ENCODE measurements around the gene PAIP2. TPM values are rescaled to one million over a fixed set of nuclear protein-coding genes. Genes with fewer than 3 reads are reported as not detected.

The PAIP2 gene
- 10 to 100 TPM; 28.0 to 47.5 TPM for total RNA-seq
- long read RNA-seq, transcript PAIP2-206 (3 exons, 815 nt) = minor isoform, 8 of 75 reads
- long read RNA-seq, transcript PAIP2-201 (4 exons, 1,459 nt) = major isoform, 63 of 75 reads
- long read RNA-seq, partial matches to known transcripts = 0 of 75 reads
- long read RNA-seq, other reads (novel, unspliced or antisense) = 4 of 75 reads

- intact Hi-C loops (cut with DNase I, micrococcal nuclease) = no loop called here
- ATAC-seq (peak; percentile 94), DNase-seq (peak; percentile 97 to 98)
Observed at GRCh38 chr5:139341689-139342422, at the start of gene PAIP2. PAIP2 (plus strand) TSS chr5:139341854; CDS start chr5:139363785, 21,931 bp downstream.

GRCh38 chr5:139293202-139293506, 48.5 kb upstream of the PAIP2 start:
- DNase-seq (no peak), ATAC-seq (no peak)
- intact Hi-C loops (cut with DNase I, micrococcal nuclease) = no loop called here

- intact Hi-C loops (cut with DNase I, micrococcal nuclease) = no loop called here
- DNase-seq (peak; percentile 96 to 97), ATAC-seq (peak; percentile 93)
Observed at GRCh38 chr5:139293507-139294373, 47.9 kb upstream of the PAIP2 start, which contains the start of gene MATR3. MATR3 (plus strand) TSS chr5:139293740; CDS start chr5:139307416, 13,676 bp downstream.

- ATAC-seq = peak; percentile 51
- intact Hi-C loops (cut with DNase I, micrococcal nuclease) = no loop called here
- DNase-seq = peak; percentile 78 to 85
Observed at GRCh38 chr5:139294374-139295165, 47.1 kb upstream of the PAIP2 start.

- ATAC-seq (no peak), DNase-seq (no peak)
- intact Hi-C loops (cut with DNase I, micrococcal nuclease) = no loop called here
Observed at GRCh38 chr5:139295346-139296057, 46.2 kb upstream of the PAIP2 start.

GRCh38 chr5:139296198-139296597, 45.5 kb upstream of the PAIP2 start:
- DNase-seq (no peak), ATAC-seq (no peak)
- intact Hi-C loops (cut with DNase I, micrococcal nuclease) = no loop called here

- intact Hi-C loops (cut with DNase I, micrococcal nuclease) = no loop called here
- ATAC-seq (no peak), DNase-seq (no peak)
Observed at GRCh38 chr5:139296862-139297326, 44.8 kb upstream of the PAIP2 start.

GRCh38 chr5:139297439-139298133, 44.1 kb upstream of the PAIP2 start:
- DNase-seq = no peak
- intact Hi-C loops (cut with DNase I, micrococcal nuclease) = no loop called here
- ATAC-seq = no peak

- intact Hi-C loops (cut with DNase I, micrococcal nuclease) = no loop called here
- no peak for ATAC-seq
- DNase-seq = no peak
Observed at GRCh38 chr5:139298242-139298641, 43.4 kb upstream of the PAIP2 start.

- no peak for ATAC-seq
- intact Hi-C loops (cut with DNase I, micrococcal nuclease) = no loop called here
- no peak for DNase-seq
Observed at GRCh38 chr5:139299486-139299885, 42.2 kb upstream of the PAIP2 start.

GRCh38 chr5:139301808-139302499, 39.7 kb upstream of the PAIP2 start:
- ATAC-seq (no peak), DNase-seq (no peak)
- intact Hi-C loops (cut with DNase I, micrococcal nuclease) = no loop called here

- intact Hi-C loops (cut with DNase I, micrococcal nuclease) = no loop called here
- no peak for ATAC-seq
Observed at GRCh38 chr5:139304391-139305324, 37.0 kb upstream of the PAIP2 start.

GRCh38 chr5:139306197-139306596, 35.5 kb upstream of the PAIP2 start:
- no peak for ATAC-seq
- intact Hi-C loops (cut with DNase I, micrococcal nuclease) = no loop called here
- DNase-seq = no peak

More at GRCh38 chr5:139304391-139305324, 37.0 kb upstream of the PAIP2 start:
- DNase-seq = no peak

- intact Hi-C loops (cut with DNase I, micrococcal nuclease) = no loop called here
- DNase-seq (no peak), ATAC-seq (no peak)
Observed at GRCh38 chr5:139306628-139307379, 34.9 kb upstream of the PAIP2 start.

GRCh38 chr5:139308797-139309196, 32.9 kb upstream of the PAIP2 start:
- no peak for DNase-seq
- ATAC-seq = no peak
- intact Hi-C loops (cut with DNase I, micrococcal nuclease) = no loop called here
